ENCODE data around the gene ASB1. TPM values are rescaled to one million over a fixed set of nuclear protein-coding genes. Genes with fewer than 3 reads are reported as not detected.
A peak's percentile ranks its signal among the peaks of the same experiment; 100 is the strongest.

The ASB1 gene
- total RNA-seq, 1 donor: 45.5 TPM

DNA sequence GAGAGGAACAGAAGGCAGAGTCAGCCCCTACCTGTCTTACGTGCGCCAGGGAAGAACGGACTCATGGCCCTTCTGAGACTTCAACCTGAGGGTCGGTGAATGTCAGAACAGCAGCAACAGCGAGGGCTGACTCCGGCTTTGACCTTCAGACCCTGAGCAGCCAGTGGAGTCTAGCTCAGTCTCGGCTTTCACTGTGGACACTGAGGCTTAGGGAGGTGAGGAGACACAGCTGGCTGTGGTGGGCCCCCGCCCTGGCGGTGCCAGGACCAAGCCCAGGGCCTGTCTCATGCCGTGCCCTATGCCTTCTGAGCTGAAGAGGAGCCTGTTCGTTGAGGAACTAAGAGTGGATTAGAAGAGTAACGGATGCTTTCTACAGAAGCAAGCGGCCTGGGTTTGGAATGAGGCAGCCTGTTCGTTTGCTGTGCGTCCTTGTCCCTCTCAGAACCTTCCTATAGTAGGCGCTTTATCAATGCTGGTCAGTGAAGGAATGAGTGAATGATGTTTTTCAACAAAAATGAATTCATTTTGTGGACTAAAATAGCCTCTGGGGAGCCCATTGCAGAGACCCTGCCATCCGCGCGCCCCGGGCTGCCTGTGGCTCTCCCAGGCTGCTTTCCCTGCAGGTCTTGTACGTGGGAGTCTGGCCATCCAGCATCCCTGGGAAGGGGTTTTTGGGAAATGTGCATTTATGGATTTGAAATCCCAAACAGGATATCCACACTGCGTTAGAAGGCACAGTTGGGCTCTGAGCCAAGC, 38.9 kb downstream of the ASB1 start:
- TF ChIP-seq, protein P1, sequence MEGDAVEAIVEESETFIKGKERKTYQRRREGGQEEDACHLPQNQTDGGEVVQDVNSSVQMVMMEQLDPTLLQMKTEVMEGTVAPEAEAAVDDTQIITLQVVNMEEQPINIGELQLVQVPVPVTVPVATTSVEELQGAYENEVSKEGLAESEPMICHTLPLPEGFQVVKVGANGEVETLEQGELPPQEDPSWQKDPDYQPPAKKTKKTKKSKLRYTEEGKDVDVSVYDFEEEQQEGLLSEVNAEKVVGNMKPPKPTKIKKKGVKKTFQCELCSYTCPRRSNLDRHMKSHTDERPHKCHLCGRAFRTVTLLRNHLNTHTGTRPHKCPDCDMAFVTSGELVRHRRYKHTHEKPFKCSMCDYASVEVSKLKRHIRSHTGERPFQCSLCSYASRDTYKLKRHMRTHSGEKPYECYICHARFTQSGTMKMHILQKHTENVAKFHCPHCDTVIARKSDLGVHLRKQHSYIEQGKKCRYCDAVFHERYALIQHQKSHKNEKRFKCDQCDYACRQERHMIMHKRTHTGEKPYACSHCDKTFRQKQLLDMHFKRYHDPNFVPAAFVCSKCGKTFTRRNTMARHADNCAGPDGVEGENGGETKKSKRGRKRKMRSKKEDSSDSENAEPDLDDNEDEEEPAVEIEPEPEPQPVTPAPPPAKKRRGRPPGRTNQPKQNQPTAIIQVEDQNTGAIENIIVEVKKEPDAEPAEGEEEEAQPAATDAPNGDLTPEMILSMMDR (IDR thresholded peaks at IDR 0.05; ENCODE audit: insufficient read depth, low read length): no peak
- H3K4me3 ChIP-seq (ENCODE audit: low read depth, low read length): no peak overlapping the region
- DNase-seq (ENCODE audit: low read depth): no peak

DNA sequence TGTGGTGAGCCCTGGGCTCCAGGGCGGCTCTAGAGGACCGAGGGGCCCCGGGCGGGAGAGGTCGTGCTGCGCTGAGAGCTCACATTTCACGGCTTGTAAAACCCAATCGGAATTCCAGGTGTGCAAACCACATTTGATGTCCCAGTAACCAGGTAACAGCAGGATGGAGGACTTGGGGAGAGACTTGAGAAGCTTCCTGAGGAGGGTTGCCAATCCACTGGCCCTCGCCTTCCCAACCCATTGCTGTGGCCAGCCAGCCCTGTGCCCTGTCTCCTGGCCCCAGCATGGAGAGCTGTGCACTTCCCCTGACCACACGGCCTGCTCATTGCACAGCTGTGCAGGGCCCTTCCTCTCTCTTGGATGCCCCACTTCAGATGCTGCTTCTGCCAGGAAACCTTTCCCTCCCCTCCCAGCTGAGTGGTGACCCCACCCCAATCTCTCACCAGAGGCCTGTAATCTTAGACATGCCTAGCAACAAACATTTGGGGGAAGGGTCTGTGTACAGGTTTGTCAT, 39.6 kb downstream of the ASB1 start:
- TF ChIP-seq, protein P1 (IDR thresholded peaks at IDR 0.05; ENCODE audit: insufficient read depth, low read length): no peak
- no peak overlapping the region for H3K4me3 ChIP-seq (ENCODE audit: low read depth, low read length)
- DNase-seq (ENCODE audit: low read depth): no peak

DNA sequence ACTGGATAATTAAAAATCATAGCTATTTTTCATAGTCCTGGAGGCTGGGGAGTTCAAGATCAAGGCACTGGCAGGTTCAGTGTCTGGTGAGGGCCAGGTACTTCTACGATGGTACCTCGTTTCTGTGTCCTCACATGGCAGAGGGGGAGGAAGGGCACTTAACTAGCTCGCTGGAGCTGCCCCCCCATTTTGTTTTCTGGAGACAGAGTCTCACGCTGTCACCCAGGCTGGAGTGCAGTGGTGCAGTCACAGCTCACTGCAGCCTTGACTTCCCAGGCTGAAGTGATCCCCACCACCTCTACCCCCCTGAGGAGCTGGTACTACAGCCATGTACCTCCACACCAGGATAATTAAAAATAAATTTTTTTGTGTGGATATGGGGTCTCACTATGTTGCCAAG, 40.3 kb downstream of the ASB1 start:
- TF ChIP-seq, protein P1 (IDR thresholded peaks at IDR 0.05; ENCODE audit: insufficient read depth, low read length): no peak
- H3K4me3 ChIP-seq (ENCODE audit: low read depth, low read length): no peak overlapping the region
- no peak for DNase-seq (ENCODE audit: low read depth)

DNA sequence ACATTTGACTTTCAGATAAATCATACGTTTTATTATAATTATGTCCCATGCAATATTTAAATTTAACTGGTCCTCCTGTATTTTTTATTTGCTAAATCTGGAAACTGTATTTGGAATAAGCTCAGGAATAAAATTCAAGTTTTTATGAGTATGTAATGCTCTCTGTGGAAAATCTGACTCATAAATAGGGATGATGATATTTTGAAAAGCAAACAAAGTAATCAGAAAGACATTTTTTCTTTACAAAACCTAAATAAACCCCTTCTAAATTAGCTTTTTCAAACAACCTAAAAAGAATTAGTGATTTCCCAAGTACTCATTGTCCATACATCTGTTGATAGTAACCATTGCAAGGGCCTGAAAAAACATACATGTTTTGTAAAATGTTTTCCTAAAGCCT, 41.1 kb downstream of the ASB1 start:
- peak; percentile 64 for DNase-seq (ENCODE audit: low read depth)
- TF ChIP-seq, protein P1 (IDR thresholded peaks at IDR 0.05; ENCODE audit: insufficient read depth, low read length): no peak
- no peak overlapping the region for H3K4me3 ChIP-seq (ENCODE audit: low read depth, low read length)

DNA sequence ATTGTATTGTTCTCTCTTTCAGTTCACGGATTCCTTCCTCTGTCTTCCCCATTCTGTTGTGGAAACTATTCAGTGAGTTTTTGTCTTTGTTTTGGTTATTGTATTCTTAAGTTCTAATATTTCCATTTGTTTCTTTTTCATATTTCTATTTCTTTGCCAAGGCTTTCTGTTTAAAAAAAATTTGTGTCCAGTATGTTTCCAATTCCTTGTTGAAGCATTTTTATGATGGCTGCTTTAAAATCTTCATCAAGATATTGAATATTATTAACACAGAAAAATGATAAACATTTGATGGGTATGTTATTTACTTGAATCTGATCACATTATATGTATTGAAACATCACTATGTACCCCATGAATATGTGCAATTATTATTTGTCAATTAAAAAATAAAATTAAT, 42.4 kb downstream of the ASB1 start:
- TF ChIP-seq, protein P1 (IDR thresholded peaks at IDR 0.05; ENCODE audit: insufficient read depth, low read length): no peak

DNA sequence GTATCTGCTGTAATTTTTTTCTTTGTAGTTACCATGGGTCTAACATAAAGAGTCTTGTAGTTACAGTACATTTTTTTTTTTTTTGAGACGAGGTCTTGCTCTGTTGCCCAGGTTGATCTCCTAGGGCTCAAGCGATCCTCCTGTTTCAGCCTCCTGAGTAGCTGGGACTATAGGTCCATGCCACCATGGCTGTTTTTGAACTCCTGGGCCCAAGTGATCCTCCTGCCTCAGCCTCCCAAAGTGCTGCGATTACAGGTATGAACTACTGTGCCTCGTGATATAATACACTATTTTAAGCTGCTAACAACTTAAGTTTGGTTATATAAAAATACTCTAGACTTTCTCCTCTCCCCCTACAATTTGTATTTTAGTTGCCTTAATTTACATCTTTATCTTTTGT, 46.3 kb downstream of the ASB1 start:
- no peak overlapping the region for H3K4me3 ChIP-seq (ENCODE audit: low read depth, low read length)
- no peak for DNase-seq (ENCODE audit: low read depth)
- TF ChIP-seq, protein P1 (IDR thresholded peaks at IDR 0.05; ENCODE audit: insufficient read depth, low read length): no peak

More for the DNA sequence above, 42.4 kb downstream of the ASB1 start:
- DNase-seq (ENCODE audit: low read depth): no peak
- H3K4me3 ChIP-seq (ENCODE audit: low read depth, low read length): no peak overlapping the region

Data from fibroblast of the aortic adventitia (primary cell).